ENCODE data around the gene DMRT2.

GRCh38 chr9:1031951-1032601 is 18.1 kb upstream of the DMRT2 start:
- TF ChIP-seq POLR2A (IDR thresholded peaks at IDR 0.05; ENCODE audit: low read depth, low read length) (no peak), POLR2AphosphoS5 (IDR thresholded peaks at IDR 0.05; ENCODE audit: low read depth, low read length) (no peak), TAF1 (IDR thresholded peaks at IDR 0.05; ENCODE audit: borderline replicate concordance, low read depth, low read length) (no peak)
